Stimulated activated CD8-positive, alpha-beta memory T cell treated with anti-CD3 and anti-CD28 coated beads, Interleukin-2, amount 100 ng/mL, for 48 hours (primary cell): ENCODE data around the gene ISCA2.

Experiments used
- DNase-seq, 2 donors: peaks; one replicate each; pipeline ENCODE4 v3.0.0-alpha.2; 2020; ENCODE audit warnings: low read depth in 2 of 2

The ISCA2 gene

DNA sequence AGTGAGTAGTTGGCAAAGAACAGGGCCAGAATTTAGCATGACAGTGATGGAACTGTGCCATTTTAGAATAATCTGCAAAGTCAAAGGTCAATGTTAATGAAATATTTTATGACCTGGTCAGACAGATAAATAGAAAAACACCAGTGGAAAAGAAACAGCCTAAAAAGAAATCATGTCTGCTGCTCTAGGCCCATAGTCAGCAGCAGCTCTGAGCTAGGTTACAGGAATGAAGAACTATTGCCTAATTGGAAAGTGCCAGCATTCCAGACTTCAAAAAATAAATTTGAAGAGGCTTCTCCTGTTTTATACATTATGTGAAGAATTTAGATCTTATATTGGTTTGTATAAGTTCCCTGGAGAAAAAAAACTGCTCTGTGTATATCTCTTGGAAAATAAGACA is 10.2 kb upstream of the ISCA2 start:
- no peak for DNase-seq

DNA sequence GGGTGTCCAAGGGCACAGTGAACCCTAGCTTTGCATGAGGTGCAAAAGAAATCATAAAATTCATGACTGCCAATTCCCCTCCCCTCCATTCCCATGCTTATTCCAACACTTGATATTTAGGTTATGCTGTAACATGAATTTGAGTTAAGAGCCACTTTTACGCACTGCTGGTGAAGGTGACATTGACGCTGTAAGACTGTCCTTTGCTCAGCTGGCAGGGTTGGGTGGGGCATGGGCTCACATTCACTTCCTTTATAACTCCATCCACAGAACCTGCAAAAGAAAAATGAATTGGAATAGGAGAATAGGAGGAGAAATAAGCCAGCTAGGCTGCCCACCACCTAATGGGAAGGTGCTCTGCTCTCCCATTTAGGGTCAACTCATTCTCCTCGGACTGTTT is 7.4 kb upstream of the ISCA2 start:
- DNase-seq: no peak

GRCh38 chr14:74488786-74489397 is 4.7 kb upstream of the ISCA2 start:
- DNase-seq: no peak

DNA sequence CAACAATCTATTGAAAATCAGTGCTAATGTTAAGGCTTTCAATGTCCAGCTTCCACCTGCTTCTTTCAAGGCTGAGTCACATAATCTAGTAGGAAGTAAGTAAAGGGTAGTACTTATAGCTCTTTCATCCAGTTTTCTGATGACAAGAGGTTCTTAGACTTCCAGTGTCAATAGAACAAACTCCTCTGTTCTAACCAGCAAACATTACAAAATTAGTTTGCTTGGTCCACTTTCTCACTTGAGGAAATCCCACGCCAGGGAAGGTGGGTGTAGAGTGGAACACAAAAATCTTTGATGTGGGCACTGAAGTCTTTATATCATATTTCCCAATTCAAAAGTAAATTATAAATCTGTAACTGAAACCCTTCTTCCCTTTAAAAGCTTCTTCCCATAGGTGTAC is 3.1 kb upstream of the ISCA2 start:
- DNase-seq: no peak

DNA sequence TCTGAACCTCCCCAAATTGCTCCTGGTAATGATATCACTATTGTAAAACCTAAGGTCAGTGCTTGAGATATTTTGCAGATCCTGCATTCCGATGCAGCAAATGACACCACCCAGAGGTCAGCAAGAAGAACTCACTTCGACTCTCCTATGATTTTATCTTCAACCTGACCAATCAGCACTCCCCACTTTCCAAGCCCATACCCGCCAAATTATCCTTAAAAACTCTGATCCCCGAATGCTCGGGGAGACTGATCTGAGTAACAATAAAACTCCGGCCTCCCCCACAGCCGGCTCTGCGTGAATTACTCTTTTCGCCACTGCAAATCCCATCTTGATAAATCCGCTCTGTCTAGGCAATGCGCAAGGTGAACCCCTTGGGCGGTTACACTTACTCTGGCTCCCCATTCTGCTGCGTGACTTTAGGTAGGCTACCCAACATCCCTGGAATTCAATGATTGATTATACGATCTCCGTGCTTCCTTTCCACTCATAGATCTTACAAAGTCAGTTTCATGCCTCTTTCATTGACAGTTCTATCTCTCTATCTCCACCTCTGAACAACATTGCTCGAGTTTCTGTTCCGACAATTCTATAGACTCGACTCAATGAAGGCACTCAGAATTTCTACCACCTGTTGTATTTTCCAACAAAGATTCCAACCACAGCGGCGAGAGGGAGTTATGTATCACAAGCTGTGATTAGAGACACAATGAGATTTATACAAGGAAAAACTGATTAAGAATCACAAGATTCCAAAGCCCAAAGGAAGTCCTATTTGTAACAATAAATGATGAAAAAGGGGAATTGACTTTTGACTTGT is 1.4 kb upstream of the ISCA2 start:
- no peak for DNase-seq

DNA sequence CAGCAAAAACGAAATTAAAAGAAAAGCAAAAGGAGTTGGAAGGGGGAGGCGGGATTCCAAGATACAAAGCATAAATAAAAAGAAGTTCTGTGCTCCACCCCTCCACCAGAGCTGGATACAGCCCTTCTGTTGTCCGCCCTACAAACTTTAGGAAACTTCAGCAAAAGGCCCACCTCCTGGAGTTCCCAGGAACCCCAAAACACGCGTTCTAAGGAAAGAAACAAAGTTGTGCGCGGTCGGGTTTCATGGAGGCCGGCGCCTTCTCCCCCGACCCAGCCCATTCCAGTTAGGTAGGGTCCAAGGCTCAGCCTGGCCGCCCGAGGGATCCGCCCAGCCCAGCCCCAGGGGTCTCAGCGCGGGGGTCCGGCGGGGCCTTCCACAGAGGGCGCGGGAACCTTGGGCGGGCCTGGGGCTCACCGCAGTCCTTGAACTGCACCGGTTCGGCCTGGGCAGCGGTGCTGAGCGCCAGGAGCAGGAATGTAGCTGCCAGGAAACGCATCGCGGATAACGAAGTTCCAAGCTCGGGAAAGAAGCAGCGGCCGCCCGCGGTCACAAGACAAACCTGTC is 706 bp upstream of the ISCA2 start, which contains the start of gene NPC2:
TSS of gene NPC2 (minus strand) at position 530 of the 567 bp plus-strand sequence. CDS start at position 499, 31 bp downstream.
- no peak for DNase-seq

GRCh38 chr14:74495356-74495755 is 1.8 kb downstream of the ISCA2 start:
- no peak for DNase-seq

DNA sequence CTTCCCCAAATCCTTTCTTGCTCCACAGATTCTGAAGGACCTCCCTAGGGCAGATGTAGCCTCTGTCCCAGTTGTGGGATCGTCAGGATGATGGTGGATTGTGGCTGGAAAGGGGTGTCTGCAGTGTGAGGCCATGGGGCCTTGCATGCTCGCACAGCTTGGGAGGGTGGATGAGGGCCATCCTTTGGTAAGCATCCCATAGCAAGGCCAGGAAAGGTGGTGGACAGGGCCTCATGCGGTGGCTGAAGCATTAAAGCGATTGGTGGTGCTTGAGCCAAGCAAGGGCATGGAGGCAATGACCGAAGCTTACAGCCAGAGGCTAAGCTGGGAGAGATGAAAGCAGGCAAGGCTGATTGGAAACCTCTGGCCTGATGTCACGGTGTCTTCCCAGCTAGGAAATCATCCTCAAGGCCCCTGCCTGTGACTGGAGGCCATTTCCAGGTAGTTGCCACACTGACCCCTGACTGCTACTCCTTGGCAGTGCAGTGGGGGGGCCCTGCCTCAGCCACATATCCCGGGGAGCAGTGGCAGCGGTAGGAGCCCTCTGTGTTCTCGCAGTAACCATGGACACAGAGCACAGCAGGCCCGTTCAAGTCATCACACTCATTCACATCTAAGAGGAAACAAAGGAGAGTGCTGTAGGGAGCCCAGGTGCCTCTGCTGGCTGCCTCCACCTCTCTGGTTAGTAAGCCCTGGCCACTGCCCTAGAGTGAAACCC is 7.0 kb downstream of the ISCA2 start:
- DNase-seq: no peak

GRCh38 chr14:74501135-74501614 is 7.6 kb downstream of the ISCA2 start:
- no peak for DNase-seq

- no peak for DNase-seq
Observed at GRCh38 chr14:74501691-74502090, 8.1 kb downstream of the ISCA2 start.

- DNase-seq: no peak
Observed at GRCh38 chr14:74502236-74503019, 8.9 kb downstream of the ISCA2 start.

GRCh38 chr14:74503291-74503937 is 9.8 kb downstream of the ISCA2 start:
- no peak for DNase-seq

DNA sequence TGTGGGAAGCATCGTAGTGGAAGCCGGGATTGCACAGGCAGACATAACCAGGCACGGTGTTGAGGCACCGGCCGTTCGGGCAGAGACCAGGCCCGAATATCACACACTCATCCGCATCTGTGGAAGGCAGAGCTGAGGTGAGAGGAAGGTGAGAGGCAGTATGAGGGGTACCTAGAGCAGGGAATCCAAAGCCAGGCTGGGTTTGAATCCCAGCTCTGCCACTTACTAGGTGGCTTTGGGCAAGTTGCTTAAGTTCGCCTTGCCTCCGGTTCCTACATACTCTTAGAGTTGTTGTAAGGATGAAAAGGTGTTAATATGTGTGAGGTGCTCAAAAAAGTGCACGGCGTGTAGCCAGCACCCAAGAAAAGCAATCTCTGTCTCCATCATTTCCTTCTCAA is 10.4 kb downstream of the ISCA2 start:
- no peak for DNase-seq

DNA sequence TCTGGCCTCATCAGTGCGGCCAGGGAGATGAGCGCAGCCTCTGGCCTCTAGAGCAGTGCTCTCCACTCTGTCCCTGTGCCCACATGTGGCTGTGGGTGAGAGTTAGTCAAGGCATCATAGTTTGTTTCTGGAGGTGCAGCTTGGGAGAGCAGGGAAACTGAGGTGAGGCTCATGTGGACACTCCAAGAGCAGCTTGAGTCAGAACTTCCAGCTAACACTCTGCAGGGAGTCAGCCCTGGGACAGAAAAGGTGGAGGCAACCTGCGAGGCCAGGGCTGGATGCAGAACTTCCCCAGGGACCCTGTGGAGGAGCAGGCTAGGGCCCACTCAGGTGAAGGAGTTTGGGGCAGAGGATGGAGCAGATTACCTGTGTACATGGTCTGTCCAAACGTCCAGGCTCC is 10.8 kb downstream of the ISCA2 start:
- no peak for DNase-seq

DNA sequence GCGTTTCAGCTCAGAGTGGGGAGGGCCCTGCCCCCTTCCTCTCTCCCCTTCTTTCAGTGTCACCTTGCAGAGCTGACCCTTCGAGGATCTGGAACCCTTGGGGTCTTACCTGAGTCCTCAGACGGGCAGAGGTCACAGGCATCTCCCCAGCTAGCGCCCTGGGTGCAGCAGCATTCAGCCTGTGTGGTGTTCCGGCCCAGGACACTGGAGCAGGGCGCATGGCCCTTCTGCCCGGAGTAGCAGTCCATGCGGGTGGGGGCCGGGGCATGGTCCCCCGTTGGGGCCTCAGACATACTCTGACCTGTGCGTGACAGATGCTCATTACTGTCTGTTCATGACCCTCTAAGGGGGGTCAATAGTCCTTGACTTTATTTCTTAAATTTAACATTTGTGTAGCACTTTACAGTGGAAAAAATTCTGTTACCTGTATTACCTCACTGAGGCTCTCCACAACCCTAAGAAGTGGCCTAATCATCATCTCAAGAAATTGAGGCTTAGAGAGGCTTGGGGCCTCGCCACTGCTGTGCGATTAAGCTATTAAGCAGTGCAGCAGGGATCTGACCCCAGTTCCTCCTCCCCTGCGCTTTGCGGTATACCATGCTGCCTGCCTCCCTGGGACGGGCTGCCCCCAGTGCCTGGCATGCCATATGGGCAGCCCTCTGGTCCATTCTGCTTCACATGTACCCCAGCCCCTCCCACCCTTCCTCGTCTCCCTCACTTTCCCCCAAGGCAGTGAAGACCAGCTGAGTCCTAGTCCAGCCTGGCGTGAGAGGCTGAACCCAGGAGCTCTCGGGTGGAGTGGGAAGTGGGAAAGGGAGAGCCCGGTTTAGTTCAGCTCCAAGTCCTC is 11.5 kb downstream of the ISCA2 start:
- DNase-seq: no peak

GRCh38 chr14:74505831-74506230 is 12.3 kb downstream of the ISCA2 start:
- DNase-seq: no peak

DNA sequence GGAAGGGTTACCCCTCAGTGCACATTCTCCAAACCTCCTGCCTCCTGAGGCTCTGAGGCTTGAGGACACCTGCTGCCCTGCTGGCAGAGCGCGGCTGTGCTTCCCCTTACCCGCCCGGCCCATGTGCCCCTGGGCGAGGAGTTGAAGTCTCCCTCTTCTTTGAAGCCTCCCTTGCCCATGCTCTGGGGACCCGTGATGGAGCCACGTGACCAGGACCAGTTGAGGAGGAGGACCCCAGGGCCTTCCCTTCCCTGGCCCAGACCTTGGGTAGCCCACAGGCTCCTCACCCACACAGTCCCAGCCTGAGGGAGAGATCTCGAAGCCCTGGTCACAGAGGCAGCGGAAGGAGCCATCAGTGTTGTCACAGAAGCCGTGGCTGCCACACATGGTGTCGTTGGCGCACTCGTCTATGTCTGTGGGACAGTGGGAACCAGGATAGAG is 12.9 kb downstream of the ISCA2 start:
- DNase-seq: no peak

DNA sequence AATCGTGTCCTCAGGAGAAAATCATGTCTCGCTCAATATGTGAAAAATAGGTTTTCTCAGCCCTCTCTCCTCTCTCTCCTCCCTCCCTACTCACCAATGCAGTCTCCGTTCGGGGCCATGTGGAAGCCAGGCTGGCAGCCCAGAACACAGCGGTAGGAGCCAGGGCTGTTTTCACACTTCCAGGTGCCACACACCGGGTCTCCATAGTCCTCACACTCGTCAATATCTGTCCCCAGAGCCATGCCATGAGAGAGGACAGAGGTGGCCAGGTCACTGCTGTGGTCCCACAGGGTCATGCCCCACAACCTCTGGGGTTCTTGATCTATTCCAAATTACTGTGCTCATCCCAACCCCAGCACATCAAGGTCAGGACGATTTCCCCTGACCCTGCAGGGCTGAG is 13.5 kb downstream of the ISCA2 start:
- DNase-seq: no peak

- no peak for DNase-seq
Observed at GRCh38 chr14:74507840-74508239, 14.3 kb downstream of the ISCA2 start.

GRCh38 chr14:74508292-74508731 is 14.7 kb downstream of the ISCA2 start:
- no peak for DNase-seq
